SKM-1 (cell line): ENCODE data around the gene HIGD1C.
"Not testable (repeated sequence)": the region's sequence is repeated elsewhere in the genome, so short reads cannot be mapped to it uniquely, and the experiment has no call there.

Experiments used
- DNase-seq: peaks from one replicate; lab custom pipeline; 2025; ENCODE audit not compliant: unreplicated experiment; lab: John Stamatoyannopoulos, UW

The HIGD1C gene

GRCh38 chr12:50952510-50952909, at the start of gene HIGD1C:
Gene HIGD1C (plus strand): TSS chr12:50952544. CDS start chr12:50953999, 1,455 bp downstream.
- no peak for DNase-seq

- not testable (repeated sequence) for DNase-seq
Measured at GRCh38 chr12:50908479-50908878, 43.9 kb upstream of the HIGD1C start.

GRCh38 chr12:50912361-50912760, 40.0 kb upstream of the HIGD1C start:
- DNase-seq: not testable (repeated sequence)

GRCh38 chr12:50913224-50913623, 39.1 kb upstream of the HIGD1C start:
- DNase-seq: no peak

GRCh38 chr12:50914872-50915484, 37.4 kb upstream of the HIGD1C start:
- DNase-seq: no peak

GRCh38 chr12:50916292-50916691, 36.1 kb upstream of the HIGD1C start:
- no peak for DNase-seq

- DNase-seq: no peak
Measured at GRCh38 chr12:50918584-50919316, 33.6 kb upstream of the HIGD1C start.

GRCh38 chr12:50922820-50923219, 29.5 kb upstream of the HIGD1C start:
- DNase-seq: no peak

- no peak for DNase-seq
Measured at GRCh38 chr12:50923361-50924130, 28.8 kb upstream of the HIGD1C start.

- no peak for DNase-seq
Measured at GRCh38 chr12:50924131-50924438, 28.3 kb upstream of the HIGD1C start.

GRCh38 chr12:50924439-50925341, 27.7 kb upstream of the HIGD1C start:
- DNase-seq: peak; percentile 16

GRCh38 chr12:50925342-50925651, 27.0 kb upstream of the HIGD1C start:
- DNase-seq: no peak

GRCh38 chr12:50925920-50926319, 26.4 kb upstream of the HIGD1C start:
- DNase-seq: no peak

- no peak for DNase-seq
Measured at GRCh38 chr12:50926415-50926814, 25.9 kb upstream of the HIGD1C start.

GRCh38 chr12:50926932-50927331, 25.4 kb upstream of the HIGD1C start:
- not testable (repeated sequence) for DNase-seq

- no peak for DNase-seq
Measured at GRCh38 chr12:50927356-50927755, 25.0 kb upstream of the HIGD1C start.

- no peak for DNase-seq
Measured at GRCh38 chr12:50927766-50928224, 24.5 kb upstream of the HIGD1C start.

GRCh38 chr12:50928392-50928791, 24.0 kb upstream of the HIGD1C start:
- DNase-seq: no peak

- DNase-seq: no peak
Measured at GRCh38 chr12:50929831-50930230, 22.5 kb upstream of the HIGD1C start.

GRCh38 chr12:50930477-50930876, 21.9 kb upstream of the HIGD1C start:
- DNase-seq: not testable (repeated sequence)

- DNase-seq: peak; percentile 20
Measured at GRCh38 chr12:50932787-50933280, 19.5 kb upstream of the HIGD1C start.
